Heart left ventricle (tissue), 16 donors: ENCODE measurements around the gene ARHGAP40. TPM values are rescaled to one million over a fixed set of nuclear protein-coding genes. Genes with fewer than 3 reads are reported as not detected.

Experiments used
- ATAC-seq, 4 donors: fragments of 200-7000 bp; cut with Tn5 transposase; one replicate each; pipeline ENCODE4 v1.9.1; 2020 to 2022; ENCODE audit warnings: moderate library complexity in 4 of 4, mild to moderate bottlenecking in 3 of 4, moderate number of reproducible peaks in 1 of 4
- DNase-seq, 5 donors: peaks; one replicate each; pipeline ENCODE4 v3.0.0-alpha.2; 2020
- H3K27ac ChIP-seq, 12 donors: fragments of 200-600 bp; sonication (generic) in 4 of 12; one replicate each; pipeline versions ENCODE4 v1.5.0 to v1.8.0; 2016 to 2022; ENCODE audit warnings: mild to moderate bottlenecking in 2 of 12
- H3K27me3 ChIP-seq, 9 donors: fragments of 200-600 bp; sonication (generic) in 2 of 9; one replicate each; pipeline versions ENCODE4 v1.5.1 to v1.8.0; 2016 to 2022; ENCODE audit warnings: mild to moderate bottlenecking in 3 of 9
- H3K36me3 ChIP-seq, 9 donors: fragments of 200-600 bp; sonication (generic) in 2 of 9; one replicate each; pipeline versions ENCODE4 v1.5.0 to v1.8.0; 2018 to 2022; ENCODE audit warnings: mild to moderate bottlenecking in 2 of 9
- H3K4me1 ChIP-seq, 12 donors: fragments of 200-600 bp; sonication (generic) in 4 of 12; one replicate each; pipeline versions ENCODE4 v1.5.0 to v1.8.0; 2016 to 2022; ENCODE audit warnings: mild to moderate bottlenecking in 3 of 12
- H3K4me3 ChIP-seq, 12 donors: fragments of 200-600 bp; sonication (generic) in 4 of 12; one replicate each; pipeline versions ENCODE4 v1.5.0 to v1.8.0; 2017 to 2022; ENCODE audit warnings: mild to moderate bottlenecking in 9 of 12, moderate library complexity in 4 of 12
- H3K9me3 ChIP-seq, 12 donors: fragments of 200-600 bp; sonication (generic) in 4 of 12; one replicate each; pipeline versions ENCODE4 v1.5.0 to v1.8.0; 2016 to 2022; ENCODE audit warnings: mild to moderate bottlenecking in 1 of 12
- POLR2A ChIP-seq, 2 donors: fragments of 450-650 bp; IDR thresholded peaks; one replicate each; pipeline ENCODE4 v1.6.1; 2017; ENCODE audit warnings: antibody characterized with exemption in 2 of 2, mild to moderate bottlenecking in 2 of 2, moderate library complexity in 2 of 2
- WGBS, 4 donors: extraction: QIAGEN DNeasy Blood & Tissue Kit in 2 of 4; methylation state at CpG; one replicate each; pipeline versions ENCODE4 v1.1.5 to v1.1.7; 2013 to 2018; 5-methylcytosine and 5-hydroxymethylcytosine counted together
- intact Hi-C, 10 donors: fragments of 100-400 bp; cut with DNase I; formaldehyde crosslinking; loops; one replicate each; pipeline versions ENCODE4 v1.11.1 to v1.14.2; 2022
- polyA plus RNA-seq, 2 donors: library from polyadenylated mRNA; stranded (reverse); fragments of 200-250 nt; gene quantifications; one replicate each; pipeline ENCODE4 v1.2.3, GENCODE V29; 2013
- total RNA-seq, 9 donors: library from RNA; depleted of rRNA in 2 of 9; stranded (reverse); fragments of >200 nt in 2 of 9; fragmentation: NEBNext Ultra II Directional in 3 of 9; extraction: Animal tissue kit (Norgen Biotek cat#: 25700) in 3 of 9; gene quantifications; one replicate each; pipeline versions ENCODE4 v1.1.0 to v1.2.4, GENCODE V29; 2016 to 2023
- TF ChIP-seq, protein P1 (sequence below), 12 donors: fragments of 200-600 bp; sonication (generic) in 4 of 12; IDR thresholded peaks; one replicate each; pipeline versions ENCODE4 v1.5.0 to v1.8.0; 2018 to 2022; ENCODE audit warnings: antibody characterized with exemption in 12 of 12, mild to moderate bottlenecking in 5 of 12
- donor health status: ischemic (EF 13 %, LVEDD 7.1; RV severe dilation, severe dysfunction).
- donor health status: healthy with polysubstance abuse.
- donor health status: DM: no; HTN: yes; CAD: no.
- donor health status: DM: no; HTN: no; CAD: no.
- donor health status: ischemic (EF 25% LVEDD 6.9; RV normal size, moderate dysfunction).
- donor health status: ischemic (EF 25% LVEDD 5.7; RV mildly dilated, moderate dysfunction).
- donor health status: healthy.
- donor health status: DM: yes; HTN: yes; CAD: no.
- donor health status: ischemic (EF 35%, LVEDD 5.7; RV mildly dilated, moderate dysfunction).
- donor health status: nonischemic (EF 11% LVEDD 7.7; RV severe dilation, severe dysfunction).
- donor health status: DM: yes; HTN: yes; CAD: no.
- donor health status: PGD.
- donor health status: ischemic (EF 29% LVEDD 5.4; RV normal size, mild dysfunction).
- donor health status: nonischemic (EF 23%, LVEDD 6.1; RV moderate dilation, normal function).

Gene ARHGAP40
- total and polyA plus RNA-seq, 11 donors, result 0.03 TPM; not detected in 10

GRCh38 chr20:38670786-38671185 is 69.2 kb downstream of the ARHGAP40 start:
- Histone ChIP-seq H3K4me3 (no peak overlapping the region), H3K36me3 (no peaks in the 10 kb centered on the region), H3K27me3 (peaks cover 5 to 75% (median 34%) of the 10 kb centered on the region in 9 donors), H3K9me3 (no peaks in the 10 kb centered on the region), H3K4me1 (peaks cover 0 to 22% (median 10%) of the 10 kb centered on the region in 12 donors), H3K27ac (no peak overlapping the region)
- DNase-seq (no peak), ATAC-seq (no peak)
- 75 to 83% (median 79%) methylated on average over 3 of the region's 3 CpGs for WGBS, 4 donors
- no peak for TF ChIP-seq POLR2A (IDR thresholded peaks at IDR 0.05)
- TF ChIP-seq, protein P1, sequence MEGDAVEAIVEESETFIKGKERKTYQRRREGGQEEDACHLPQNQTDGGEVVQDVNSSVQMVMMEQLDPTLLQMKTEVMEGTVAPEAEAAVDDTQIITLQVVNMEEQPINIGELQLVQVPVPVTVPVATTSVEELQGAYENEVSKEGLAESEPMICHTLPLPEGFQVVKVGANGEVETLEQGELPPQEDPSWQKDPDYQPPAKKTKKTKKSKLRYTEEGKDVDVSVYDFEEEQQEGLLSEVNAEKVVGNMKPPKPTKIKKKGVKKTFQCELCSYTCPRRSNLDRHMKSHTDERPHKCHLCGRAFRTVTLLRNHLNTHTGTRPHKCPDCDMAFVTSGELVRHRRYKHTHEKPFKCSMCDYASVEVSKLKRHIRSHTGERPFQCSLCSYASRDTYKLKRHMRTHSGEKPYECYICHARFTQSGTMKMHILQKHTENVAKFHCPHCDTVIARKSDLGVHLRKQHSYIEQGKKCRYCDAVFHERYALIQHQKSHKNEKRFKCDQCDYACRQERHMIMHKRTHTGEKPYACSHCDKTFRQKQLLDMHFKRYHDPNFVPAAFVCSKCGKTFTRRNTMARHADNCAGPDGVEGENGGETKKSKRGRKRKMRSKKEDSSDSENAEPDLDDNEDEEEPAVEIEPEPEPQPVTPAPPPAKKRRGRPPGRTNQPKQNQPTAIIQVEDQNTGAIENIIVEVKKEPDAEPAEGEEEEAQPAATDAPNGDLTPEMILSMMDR (IDR thresholded peaks at IDR 0.05), result no peak
- intact Hi-C loops, result no loop called here

- peaks cover 0 to 18% (median 10%) of the 10 kb centered on the region in 12 donors for H3K4me1 ChIP-seq
- intact Hi-C loops, result no loop called here
- no peak for TF ChIP-seq POLR2A (IDR thresholded peaks at IDR 0.05)
- TF ChIP-seq, protein P1 (IDR thresholded peaks at IDR 0.05), result no peak
- H3K27me3 ChIP-seq, result peaks cover 5 to 78% (median 34%) of the 10 kb centered on the region in 9 donors
- no peaks in the 10 kb centered on the region for H3K9me3 ChIP-seq
- no peak overlapping the region for H3K4me3 ChIP-seq
- no peaks in the 10 kb centered on the region for H3K36me3 ChIP-seq
- 15 to 31% (median 22%) methylated on average over 6 of the region's 6 CpGs for WGBS, 4 donors
- no peak overlapping the region for H3K27ac ChIP-seq
- ATAC-seq (no peak), DNase-seq (no peak)
These were observed 69.6 kb downstream of the ARHGAP40 start for GRCh38 chr20:38671186-38671585.

DNA sequence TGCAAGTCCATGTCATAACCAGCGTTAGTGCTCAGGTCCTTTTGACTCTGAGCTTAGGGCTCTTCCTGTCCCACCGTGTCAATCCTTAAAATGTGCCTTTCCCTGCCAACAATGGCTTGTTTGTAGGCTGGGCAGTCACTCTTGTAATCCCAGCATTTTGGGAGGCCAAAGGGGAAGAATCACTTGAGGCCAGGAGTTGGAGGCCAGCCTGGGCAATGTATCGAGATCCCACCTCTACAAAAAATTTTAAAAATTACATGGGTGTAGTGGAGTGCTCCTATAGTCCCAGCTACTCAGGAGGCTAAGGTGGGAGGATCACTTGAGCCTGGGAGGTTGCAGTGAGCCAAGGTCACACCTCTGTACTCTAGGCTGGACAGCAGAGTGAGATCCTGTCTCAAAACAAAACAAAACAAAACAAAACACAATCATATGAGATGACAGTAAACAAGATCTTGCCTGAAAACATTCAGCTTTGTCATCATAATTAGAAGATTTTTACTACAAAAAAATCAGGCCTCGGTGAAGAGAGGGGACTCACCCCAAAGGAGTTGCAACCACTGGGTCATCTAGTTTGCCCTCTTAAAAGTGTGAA is 70.2 kb downstream of the ARHGAP40 start:
- ATAC-seq (no peak), DNase-seq (no peak)
- Histone ChIP-seq H3K4me1 (peaks cover 0 to 14% (median 9%) of the 10 kb centered on the region in 12 donors), H3K4me3 (no peak overlapping the region), H3K27ac (no peak overlapping the region), H3K36me3 (no peaks in the 10 kb centered on the region), H3K9me3 (no peaks in the 10 kb centered on the region), H3K27me3 (peaks cover 5 to 78% (median 34%) of the 10 kb centered on the region in 9 donors)
- WGBS, 4 donors, result 51 to 74% (median 57%) methylated on average over 3 to 4 of the region's 4 CpGs
- TF ChIP-seq, protein P1 (IDR thresholded peaks at IDR 0.05), result no peak
- no peak for TF ChIP-seq POLR2A (IDR thresholded peaks at IDR 0.05)
- intact Hi-C loops, result no loop called here

DNA sequence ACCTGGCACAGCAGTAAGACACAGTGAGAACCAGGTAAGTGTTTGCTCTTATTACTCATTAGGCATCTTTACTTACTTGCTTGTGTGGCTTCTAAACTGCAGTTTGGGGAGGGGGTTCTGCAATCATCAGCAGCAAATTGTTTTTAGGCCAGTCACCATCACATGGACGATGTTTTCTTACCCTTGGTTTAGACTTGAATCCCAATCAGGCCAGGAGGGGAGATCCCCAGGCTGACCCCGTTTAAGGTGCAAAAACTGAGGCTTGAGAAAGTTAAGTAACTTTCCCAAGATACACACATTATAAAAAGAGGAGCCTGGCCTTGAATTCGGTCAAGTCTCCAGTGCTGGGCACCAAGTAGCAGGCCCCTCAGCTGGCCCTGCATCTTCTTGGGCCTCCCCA is 70.9 kb downstream of the ARHGAP40 start:
- no peak overlapping the region for H3K4me3 ChIP-seq
- ATAC-seq, result no peak
- H3K27me3 ChIP-seq, result peaks cover 5 to 78% (median 34%) of the 10 kb centered on the region in 9 donors
- TF ChIP-seq, protein P1 (IDR thresholded peaks at IDR 0.05), result no peak
- no peak for TF ChIP-seq POLR2A (IDR thresholded peaks at IDR 0.05)
- WGBS, 4 donors, result 70 to 86% (median 76%) methylated on average over 3 of the region's 3 CpGs
- no peaks in the 10 kb centered on the region for H3K9me3 ChIP-seq
- H3K36me3 ChIP-seq, result no peaks in the 10 kb centered on the region
- no peak overlapping the region for H3K27ac ChIP-seq
- DNase-seq, result no peak
- peaks cover 0 to 14% (median 9%) of the 10 kb centered on the region in 12 donors for H3K4me1 ChIP-seq
- intact Hi-C loops, result no loop called here
